Liver (tissue), 2 donors: ENCODE data around the gene IL11.

ENCODE experiments used
- CTCF ChIP-seq: fragments of 150-350 bp; IDR thresholded peaks from 2 replicates; pipeline ENCODE4 v1.5.1; 2017; ENCODE audit warnings: improper control_type of control experiment, low read depth, low read length; ENCODE audit not compliant: missing input control
- FOXA1 ChIP-seq: IDR thresholded peaks from 2 replicates; pipeline ENCODE4 v1.6.1; 2016; ENCODE audit warnings: antibody characterized with exemption
- donor health status: healthy.

- TF ChIP-seq FOXA1 = no peak
- TF ChIP-seq CTCF = no peak
Observed at GRCh38 chr19:55333870-55334269, 36.4 kb downstream of the IL11 start.
